WTC11 (cell line): ENCODE measurements around the gene PRKACA. TPM values are rescaled to one million over a fixed set of nuclear protein-coding genes. Genes with fewer than 3 reads are reported as not detected.

ENCODE experiments used
- ATAC-seq: fragments of 200-7000 bp; cut with Tn5 transposase; 2 replicates; pipeline ENCODE4 v1.10.0; 2021; ENCODE audit warnings: mild to moderate bottlenecking, moderate library complexity
- CTCF ChIA-PET: fragments of 300-600 bp; sonication (Branson Sonifier 250); formaldehyde crosslinking; loops from one replicate; lab custom pipeline; 2021; ENCODE audit warnings: antibody characterized with exemption; lab: Charles Lee
- POLR2A ChIA-PET: fragments of 350-600 bp; sonication (Branson Sonifier 250); formaldehyde crosslinking; loops from one replicate; lab custom pipeline; 2021; ENCODE audit warnings: antibody characterized with exemption; lab: Charles Lee
- DNase-seq: peaks from one replicate; pipeline ENCODE4 v3.0.0; 2021; ENCODE audit warnings: low spot score
- H3K27ac Mint-ChIP-seq: 2 replicates; pipeline ENCODE4 v1.8.0; 2021; ENCODE audit warnings: mixed read lengths
- H3K27me3 Mint-ChIP-seq: 2 replicates; pipeline ENCODE4 v1.8.0; 2021; ENCODE audit warnings: low read depth, mild to moderate bottlenecking, moderate library complexity, mixed read lengths
- H3K36me3 Mint-ChIP-seq: 2 replicates; pipeline ENCODE4 v1.8.0; 2021; ENCODE audit warnings: mixed read lengths
- H3K4me1 Mint-ChIP-seq: 2 replicates; pipeline ENCODE4 v1.8.0; 2022; ENCODE audit warnings: mixed read lengths
- H3K4me3 Mint-ChIP-seq: 2 replicates; pipeline ENCODE4 v1.8.0; 2021; ENCODE audit warnings: mild to moderate bottlenecking, moderate library complexity, mixed read lengths
- H3K9me3 Mint-ChIP-seq: 2 replicates; pipeline ENCODE4 v1.8.0; 2021; ENCODE audit warnings: mixed read lengths
- ATF1 ChIP-seq: sonication (generic); formaldehyde crosslinking; IDR thresholded peaks from 2 replicates; pipeline ENCODE4 v1.8.1; 2023; ENCODE audit warnings: mild to moderate bottlenecking, moderate library complexity, missing genetic modification reagents
- ELF4 ChIP-seq: sonication (generic); formaldehyde crosslinking; IDR thresholded peaks from 2 replicates; pipeline ENCODE4 v1.8.1; 2022; ENCODE audit warnings: low read depth, mild to moderate bottlenecking, moderate library complexity, missing genetic modification reagents
- FOXJ3 ChIP-seq: sonication (generic); formaldehyde crosslinking; IDR thresholded peaks from 2 replicates; pipeline ENCODE4 v1.9.0; 2021; ENCODE audit warnings: missing genetic modification reagents, mild to moderate bottlenecking, borderline replicate concordance
- FOXK1 ChIP-seq: sonication (generic); formaldehyde crosslinking; IDR thresholded peaks from 2 replicates; pipeline ENCODE4 v1.8.0; 2022; ENCODE audit warnings: mild to moderate bottlenecking, moderate library complexity, missing genetic modification reagents
- FOXP1 ChIP-seq: sonication (generic); formaldehyde crosslinking; IDR thresholded peaks from 2 replicates; pipeline ENCODE4 v1.8.0; 2022; ENCODE audit warnings: missing genetic modification reagents, mild to moderate bottlenecking, moderate library complexity, borderline replicate concordance
- GTF2I ChIP-seq: fragments of 250-450 bp; sonication (Bioruptor Pico); conservative IDR thresholded peaks from 2 replicates; pipeline ENCODE4 v1.4.0; 2021; ENCODE audit warnings: mild to moderate bottlenecking
- IRF2 ChIP-seq: sonication (generic); formaldehyde crosslinking; IDR thresholded peaks from 2 replicates; pipeline ENCODE4 v1.8.0; 2022; ENCODE audit warnings: low read depth, missing genetic modification reagents, borderline replicate concordance
- KAT7 ChIP-seq: sonication (generic); formaldehyde crosslinking; IDR thresholded peaks from 2 replicates; pipeline ENCODE4 v1.8.1; 2023; ENCODE audit warnings: missing genetic modification reagents, mild to moderate bottlenecking, borderline replicate concordance
- MXD4 ChIP-seq: fragments of 250-450 bp; sonication (Bioruptor Pico); IDR thresholded peaks from 2 replicates; pipeline ENCODE4 v1.8.0; 2021; ENCODE audit warnings: mild to moderate bottlenecking, moderate library complexity, borderline replicate concordance
- NFYB ChIP-seq: sonication (generic); formaldehyde crosslinking; conservative IDR thresholded peaks from 2 replicates; pipeline ENCODE4 v1.8.0; 2022; ENCODE audit warnings: low read depth, missing genetic modification reagents
- SOX15 ChIP-seq: fragments of 250-450 bp; sonication (Bioruptor Pico); IDR thresholded peaks from 2 replicates; pipeline ENCODE4 v1.9.0; 2021; ENCODE audit warnings: mild to moderate bottlenecking
- TCF7 ChIP-seq: sonication (generic); formaldehyde crosslinking; IDR thresholded peaks from 2 replicates; pipeline ENCODE4 v1.8.0; 2022; ENCODE audit warnings: mild to moderate bottlenecking, low read depth, missing genetic modification reagents, moderate library complexity
- ZNF138 ChIP-seq: sonication (generic); formaldehyde crosslinking; conservative IDR thresholded peaks from 2 replicates; pipeline ENCODE4 v1.8.1; 2022; ENCODE audit warnings: mild to moderate bottlenecking, moderate library complexity, missing genetic modification reagents
- ZNF219 ChIP-seq: sonication (generic); formaldehyde crosslinking; IDR thresholded peaks from 2 replicates; pipeline ENCODE4 v1.8.0; 2023; ENCODE audit warnings: missing genetic modification reagents, mild to moderate bottlenecking, borderline replicate concordance
- ZNF423 ChIP-seq: fragments of 250-450 bp; sonication (Bioruptor Pico); IDR thresholded peaks from 2 replicates; pipeline ENCODE4 v2.1.2; 2022; ENCODE audit warnings: mild to moderate bottlenecking, moderate library complexity
- total RNA-seq: library from RNA; stranded (reverse); gene quantifications from 3 replicates; pipeline ENCODE4 v1.2.3, GENCODE V29; 2021
- TF ChIP-seq, protein P1 (sequence below): fragments of 250-450 bp; sonication (Bioruptor Pico); IDR thresholded peaks from 2 replicates; pipeline ENCODE4 v1.9.0; 2021; ENCODE audit warnings: moderate library complexity, mild to moderate bottlenecking, inconsistent platforms, borderline replicate concordance
- TF ChIP-seq, protein P2 (sequence below): sonication (generic); formaldehyde crosslinking; IDR thresholded peaks from 2 replicates; pipeline ENCODE4 v1.8.1; 2023; ENCODE audit warnings: mild to moderate bottlenecking, missing genetic modification reagents, moderate library complexity
- TF ChIP-seq, protein P3 (sequence below): fragments of 200-600 bp; IDR thresholded peaks from 2 replicates; pipeline ENCODE4 v1.8.0; 2022; ENCODE audit warnings: antibody characterized with exemption
- TF ChIP-seq, protein P4 (sequence below): sonication (generic); formaldehyde crosslinking; IDR thresholded peaks from 2 replicates; pipeline ENCODE4 v1.8.0; 2023; ENCODE audit warnings: mild to moderate bottlenecking, missing genetic modification reagents
- TF ChIP-seq, protein P5 (sequence below): sonication (generic); formaldehyde crosslinking; IDR thresholded peaks from 2 replicates; pipeline ENCODE4 v1.8.0; 2022; ENCODE audit warnings: mild to moderate bottlenecking, missing genetic modification reagents

PRKACA gene
- total RNA-seq, 1 experiment from 2014 or later = 37.8 TPM

DNA sequence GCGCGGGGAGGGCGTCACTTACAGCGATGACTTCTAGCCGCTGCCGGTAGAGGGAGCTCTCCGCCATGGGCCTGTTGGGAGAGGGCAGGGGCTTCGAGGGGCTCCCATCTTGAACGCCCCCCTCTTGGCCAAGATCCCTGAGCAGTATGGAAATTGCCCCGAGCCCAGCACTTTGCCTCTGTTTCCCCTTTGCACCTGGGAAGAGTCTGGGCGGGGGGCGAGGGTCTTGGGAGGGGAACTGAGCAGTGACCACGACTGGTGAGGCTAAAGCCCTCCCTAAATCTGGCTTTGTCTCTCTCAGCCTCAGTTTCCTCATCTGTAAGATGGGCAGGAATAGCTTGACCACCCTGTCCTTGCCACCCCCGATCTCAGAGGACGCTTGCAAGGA, 58.5 kb downstream of the PRKACA start:
- Mint-ChIP-seq H3K27me3 (peaks cover 32% of the 10 kb centered on the region), H3K4me1 (peaks cover 16% of the 10 kb centered on the region), H3K27ac (no peak overlapping the region), H3K36me3 (no peaks in the 10 kb centered on the region), H3K4me3 (peak overlapping the region; percentile 86), H3K9me3 (no peaks in the 10 kb centered on the region)
- DNase-seq = peak; percentile 78
- ATAC-seq = peak; percentile 50
- ChIA-PET POLR2A (interaction anchor here (0.6 kb wide), 2 partner anchors 51 to 951 kb away, joined by 4 to 6 read pairs; no protein-coding TSS in a partner anchor), CTCF (interaction anchor here (0.6 to 7.8 kb wide), 58 partner anchors 12 to 902 kb away, joined by 3 to 187 read pairs (median 4); partner anchors contain the start of genes ASF1B, C19orf67, CC2D1A and DCAF15)
- TF ChIP-seq ZNF138 (CRISPR knock-in tag) = no peak
- TF ChIP-seq, protein P1, sequence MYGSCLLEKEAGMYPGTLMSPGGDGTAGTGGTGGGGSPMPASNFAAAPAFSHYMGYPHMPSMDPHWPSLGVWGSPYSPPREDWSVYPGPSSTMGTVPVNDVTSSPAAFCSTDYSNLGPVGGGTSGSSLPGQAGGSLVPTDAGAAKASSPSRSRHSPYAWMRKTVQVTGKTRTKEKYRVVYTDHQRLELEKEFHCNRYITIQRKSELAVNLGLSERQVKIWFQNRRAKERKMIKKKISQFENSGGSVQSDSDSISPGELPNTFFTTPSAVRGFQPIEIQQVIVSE (CRISPR knock-in tag) = no peak
- no peak for TF ChIP-seq ZNF423 (CRISPR knock-in tag)
- TF ChIP-seq, protein P2, sequence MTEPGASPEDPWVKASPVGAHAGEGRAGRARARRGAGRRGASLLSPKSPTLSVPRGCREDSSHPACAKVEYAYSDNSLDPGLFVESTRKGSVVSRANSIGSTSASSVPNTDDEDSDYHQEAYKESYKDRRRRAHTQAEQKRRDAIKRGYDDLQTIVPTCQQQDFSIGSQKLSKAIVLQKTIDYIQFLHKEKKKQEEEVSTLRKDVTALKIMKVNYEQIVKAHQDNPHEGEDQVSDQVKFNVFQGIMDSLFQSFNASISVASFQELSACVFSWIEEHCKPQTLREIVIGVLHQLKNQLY (CRISPR knock-in tag) = no peak
- TF ChIP-seq KAT7 (CRISPR knock-in tag) = no peak
- 0 out of 2 replicates have a peak, but pooled peaks have one; percentile 22 for TF ChIP-seq FOXP1 (CRISPR knock-in tag)
- TF ChIP-seq TCF7 (CRISPR knock-in tag) = no peak
- TF ChIP-seq, protein P3, sequence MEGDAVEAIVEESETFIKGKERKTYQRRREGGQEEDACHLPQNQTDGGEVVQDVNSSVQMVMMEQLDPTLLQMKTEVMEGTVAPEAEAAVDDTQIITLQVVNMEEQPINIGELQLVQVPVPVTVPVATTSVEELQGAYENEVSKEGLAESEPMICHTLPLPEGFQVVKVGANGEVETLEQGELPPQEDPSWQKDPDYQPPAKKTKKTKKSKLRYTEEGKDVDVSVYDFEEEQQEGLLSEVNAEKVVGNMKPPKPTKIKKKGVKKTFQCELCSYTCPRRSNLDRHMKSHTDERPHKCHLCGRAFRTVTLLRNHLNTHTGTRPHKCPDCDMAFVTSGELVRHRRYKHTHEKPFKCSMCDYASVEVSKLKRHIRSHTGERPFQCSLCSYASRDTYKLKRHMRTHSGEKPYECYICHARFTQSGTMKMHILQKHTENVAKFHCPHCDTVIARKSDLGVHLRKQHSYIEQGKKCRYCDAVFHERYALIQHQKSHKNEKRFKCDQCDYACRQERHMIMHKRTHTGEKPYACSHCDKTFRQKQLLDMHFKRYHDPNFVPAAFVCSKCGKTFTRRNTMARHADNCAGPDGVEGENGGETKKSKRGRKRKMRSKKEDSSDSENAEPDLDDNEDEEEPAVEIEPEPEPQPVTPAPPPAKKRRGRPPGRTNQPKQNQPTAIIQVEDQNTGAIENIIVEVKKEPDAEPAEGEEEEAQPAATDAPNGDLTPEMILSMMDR = peak; percentile 87
- no peak for TF ChIP-seq IRF2 (CRISPR knock-in tag)
- no peak for TF ChIP-seq ATF1 (CRISPR knock-in tag)
- no peak for TF ChIP-seq ELF4 (CRISPR knock-in tag)
- 0 out of 2 replicates have a peak, but pooled peaks have one; percentile 47 for TF ChIP-seq GTF2I (CRISPR knock-in tag)
- no peak for TF ChIP-seq MXD4 (CRISPR knock-in tag)

DNA sequence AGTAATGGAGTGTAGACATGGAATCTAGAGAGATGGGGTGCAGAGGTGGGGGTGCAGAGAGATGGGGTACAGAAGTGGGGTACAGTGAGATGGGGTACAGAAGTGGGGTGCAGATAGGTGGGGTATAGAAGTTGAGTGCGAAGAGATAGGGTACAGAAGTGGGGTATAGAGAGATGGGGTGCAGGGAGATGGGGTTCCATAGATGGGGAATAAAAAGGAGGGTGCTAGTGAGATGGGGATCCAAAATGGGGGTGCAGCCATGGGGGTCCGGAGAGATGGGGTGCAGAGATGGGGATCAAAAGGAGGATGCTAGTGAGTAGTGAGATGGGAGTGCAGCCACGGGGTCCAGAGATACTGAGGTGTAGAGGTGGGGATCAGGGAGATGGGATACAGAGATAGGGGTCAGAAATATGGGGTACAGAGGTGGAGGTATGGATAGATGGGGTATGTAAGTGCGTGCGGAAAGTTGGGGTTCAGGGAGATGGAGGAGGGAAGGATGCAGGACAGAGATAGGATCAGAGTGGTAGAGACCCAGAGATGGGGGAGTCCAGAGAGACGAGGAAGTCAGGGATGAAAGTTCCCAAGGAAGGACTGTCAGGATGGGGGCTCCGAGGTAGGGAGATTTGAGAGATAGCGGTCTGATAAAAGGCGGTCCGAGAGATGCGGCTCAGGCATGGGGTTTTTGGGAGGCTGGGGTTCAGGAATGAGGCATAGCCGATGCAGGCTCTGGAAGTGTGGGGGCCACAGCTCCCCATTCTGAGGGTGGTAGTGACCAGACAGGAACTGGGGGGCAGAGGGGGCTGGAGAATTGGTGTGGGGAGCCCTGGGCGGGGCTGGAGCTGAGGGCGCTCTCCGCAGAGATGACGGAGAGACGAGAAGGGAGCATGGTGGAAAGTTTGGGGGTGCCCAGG, 59.1 kb downstream of the PRKACA start:
- Mint-ChIP-seq H3K4me1 (peaks cover 16% of the 10 kb centered on the region), H3K36me3 (no peaks in the 10 kb centered on the region), H3K9me3 (no peaks in the 10 kb centered on the region), H3K4me3 (peak overlapping the region; percentile 86), H3K27ac (no peak overlapping the region), H3K27me3 (peaks cover 32% of the 10 kb centered on the region)
- CTCF ChIA-PET = interaction anchor here (0.6 to 7.8 kb wide), 66 partner anchors 12 to 901 kb away, joined by 3 to 187 read pairs (median 4); partner anchors contain the start of genes ASF1B, C19orf67, CC2D1A and DCAF15
- DNase-seq (no peak), ATAC-seq (no peak)
- POLR2A ChIA-PET = interaction anchor here (0.6 kb wide), 2 partner anchors 50 to 950 kb away, joined by 4 to 6 read pairs; no protein-coding TSS in a partner anchor
- TF ChIP-seq ZNF423 (CRISPR knock-in tag) = no peak
- no peak for TF ChIP-seq ZNF219
- TF ChIP-seq FOXJ3 (CRISPR knock-in tag) = no peak
- TF ChIP-seq SOX15 (CRISPR knock-in tag) = no peak
- TF ChIP-seq, protein P4, sequence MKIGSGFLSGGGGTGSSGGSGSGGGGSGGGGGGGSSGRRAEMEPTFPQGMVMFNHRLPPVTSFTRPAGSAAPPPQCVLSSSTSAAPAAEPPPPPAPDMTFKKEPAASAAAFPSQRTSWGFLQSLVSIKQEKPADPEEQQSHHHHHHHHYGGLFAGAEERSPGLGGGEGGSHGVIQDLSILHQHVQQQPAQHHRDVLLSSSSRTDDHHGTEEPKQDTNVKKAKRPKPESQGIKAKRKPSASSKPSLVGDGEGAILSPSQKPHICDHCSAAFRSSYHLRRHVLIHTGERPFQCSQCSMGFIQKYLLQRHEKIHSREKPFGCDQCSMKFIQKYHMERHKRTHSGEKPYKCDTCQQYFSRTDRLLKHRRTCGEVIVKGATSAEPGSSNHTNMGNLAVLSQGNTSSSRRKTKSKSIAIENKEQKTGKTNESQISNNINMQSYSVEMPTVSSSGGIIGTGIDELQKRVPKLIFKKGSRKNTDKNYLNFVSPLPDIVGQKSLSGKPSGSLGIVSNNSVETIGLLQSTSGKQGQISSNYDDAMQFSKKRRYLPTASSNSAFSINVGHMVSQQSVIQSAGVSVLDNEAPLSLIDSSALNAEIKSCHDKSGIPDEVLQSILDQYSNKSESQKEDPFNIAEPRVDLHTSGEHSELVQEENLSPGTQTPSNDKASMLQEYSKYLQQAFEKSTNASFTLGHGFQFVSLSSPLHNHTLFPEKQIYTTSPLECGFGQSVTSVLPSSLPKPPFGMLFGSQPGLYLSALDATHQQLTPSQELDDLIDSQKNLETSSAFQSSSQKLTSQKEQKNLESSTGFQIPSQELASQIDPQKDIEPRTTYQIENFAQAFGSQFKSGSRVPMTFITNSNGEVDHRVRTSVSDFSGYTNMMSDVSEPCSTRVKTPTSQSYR = no peak
- TF ChIP-seq FOXK1 (CRISPR knock-in tag) = no peak
- TF ChIP-seq, protein P5, sequence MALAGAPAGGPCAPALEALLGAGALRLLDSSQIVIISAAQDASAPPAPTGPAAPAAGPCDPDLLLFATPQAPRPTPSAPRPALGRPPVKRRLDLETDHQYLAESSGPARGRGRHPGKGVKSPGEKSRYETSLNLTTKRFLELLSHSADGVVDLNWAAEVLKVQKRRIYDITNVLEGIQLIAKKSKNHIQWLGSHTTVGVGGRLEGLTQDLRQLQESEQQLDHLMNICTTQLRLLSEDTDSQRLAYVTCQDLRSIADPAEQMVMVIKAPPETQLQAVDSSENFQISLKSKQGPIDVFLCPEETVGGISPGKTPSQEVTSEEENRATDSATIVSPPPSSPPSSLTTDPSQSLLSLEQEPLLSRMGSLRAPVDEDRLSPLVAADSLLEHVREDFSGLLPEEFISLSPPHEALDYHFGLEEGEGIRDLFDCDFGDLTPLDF (CRISPR knock-in tag) = no peak
- TF ChIP-seq NFYB (CRISPR knock-in tag) = no peak
- TF ChIP-seq FOXP1 (CRISPR knock-in tag) = no peak
- no peak for TF ChIP-seq IRF2 (CRISPR knock-in tag)
